Immature natural killer cell (primary cell): ENCODE measurements around the gene RXFP3. TPM values are rescaled to one million over a fixed set of nuclear protein-coding genes. Genes with fewer than 3 reads are reported as not detected.
"Not testable (repeated sequence)": the region's sequence is repeated elsewhere in the genome, so short reads cannot be mapped to it uniquely, and the experiment has no call there.

Source experiments
- DNase-seq, 3 donors: peaks; one replicate each; pipeline ENCODE4 v3.0.0; 2022; ENCODE audit warnings: mixed read lengths in 1 of 3
- H3K27ac Mint-ChIP-seq, 6 donors: one replicate each; pipeline ENCODE4 v1.8.0; 2020; ENCODE audit warnings: mixed read lengths in 6 of 6, mild to moderate bottlenecking in 5 of 6, inconsistent platforms in 4 of 6, moderate library complexity in 3 of 6
- H3K27me3 Mint-ChIP-seq, 3 donors: one replicate each; pipeline ENCODE4 v1.8.0; 2020 to 2021; ENCODE audit warnings: low read depth in 3 of 3, mild to moderate bottlenecking in 3 of 3, mixed read lengths in 3 of 3, moderate library complexity in 3 of 3, inconsistent platforms in 1 of 3
- H3K36me3 Mint-ChIP-seq, 3 donors: one replicate each; pipeline ENCODE4 v1.8.0; 2020; ENCODE audit warnings: mixed read lengths in 3 of 3, inconsistent platforms in 2 of 3, mild to moderate bottlenecking in 2 of 3
- H3K4me1 Mint-ChIP-seq, 2 donors: one replicate each; pipeline ENCODE4 v1.8.0; 2020; ENCODE audit warnings: inconsistent platforms in 2 of 2, mild to moderate bottlenecking in 2 of 2, mixed read lengths in 2 of 2, moderate library complexity in 1 of 2
- H3K4me3 Mint-ChIP-seq, 5 donors: one replicate each; pipeline ENCODE4 v1.8.0; 2020; ENCODE audit warnings: mild to moderate bottlenecking in 5 of 5, mixed read lengths in 5 of 5, inconsistent platforms in 3 of 5, moderate library complexity in 3 of 5
- H3K9me3 Mint-ChIP-seq, 6 donors: one replicate each; pipeline ENCODE4 v1.8.0; 2020; ENCODE audit warnings: mild to moderate bottlenecking in 6 of 6, mixed read lengths in 6 of 6, inconsistent platforms in 4 of 6, moderate library complexity in 3 of 6
- polyA plus RNA-seq, 3 donors: library from polyadenylated mRNA; unstranded; fragments of 300-500 nt; fragmentation: Illumina TruSeq; gene quantifications; one replicate each; pipeline ENCODE4 v1.2.3, GENCODE V29; 2021

The RXFP3 gene
- polyA plus RNA-seq, 3 donors from 2014 or later, result not detected

- Mint-ChIP-seq H3K27me3 (peaks cover 6 to 12% (median 7%) of the 10 kb centered on the region in 3 donors), H3K9me3 (no peaks in the 10 kb centered on the region), H3K4me1 (no peaks in the 10 kb centered on the region), H3K36me3 (no peaks in the 10 kb centered on the region), H3K4me3 (no peak overlapping the region), H3K27ac (no peak overlapping the region)
- DNase-seq, result no peak
These were observed 3.5 kb downstream of the RXFP3 start for GRCh38 chr5:33939556-33940262.

- H3K36me3 Mint-ChIP-seq, result no peaks in the 10 kb centered on the region
These were observed 4.9 kb downstream of the RXFP3 start for GRCh38 chr5:33941090-33941489.

GRCh38 chr5:33944543-33945132 lies 8.5 kb downstream of the RXFP3 start:
- Mint-ChIP-seq H3K9me3 (no peaks in the 10 kb centered on the region), H3K27ac (no peak overlapping the region), H3K36me3 (no peaks in the 10 kb centered on the region), H3K4me1 (no peaks in the 10 kb centered on the region), H3K4me3 (no peak overlapping the region), H3K27me3 (peaks cover 0 to 7% (median 5%) of the 10 kb centered on the region in 3 donors)
- DNase-seq, result no peak

More at GRCh38 chr5:33941090-33941489, 4.9 kb downstream of the RXFP3 start:
- H3K27ac Mint-ChIP-seq, result no peak overlapping the region
- no peaks in the 10 kb centered on the region for H3K9me3 Mint-ChIP-seq
- no peak for DNase-seq
- H3K4me3 Mint-ChIP-seq, result no peak overlapping the region
- no peaks in the 10 kb centered on the region for H3K4me1 Mint-ChIP-seq
- H3K27me3 Mint-ChIP-seq, result peaks cover 4 to 12% (median 7%) of the 10 kb centered on the region in 3 donors

- H3K4me3 Mint-ChIP-seq, H3K27me3 Mint-ChIP-seq, H3K9me3 Mint-ChIP-seq, H3K4me1 Mint-ChIP-seq, DNase-seq, H3K36me3 Mint-ChIP-seq, H3K27ac Mint-ChIP-seq: not testable (repeated sequence)
These were observed 16.0 kb downstream of the RXFP3 start for GRCh38 chr5:33952175-33952574.

- Mint-ChIP-seq H3K4me3 (no peak overlapping the region), H3K27ac (no peak overlapping the region)
These were observed 21.5 kb downstream of the RXFP3 start for GRCh38 chr5:33957577-33958150.

GRCh38 chr5:33958176-33958575 lies 22.0 kb downstream of the RXFP3 start:
- Mint-ChIP-seq H3K9me3 (peaks cover 0 to 8% (median under 1%) of the 10 kb centered on the region in 6 donors), H3K36me3 (no peaks in the 10 kb centered on the region), H3K27ac (no peak overlapping the region), H3K27me3 (peaks cover 0 to 2% (median 2%) of the 10 kb centered on the region in 3 donors), H3K4me3 (no peak overlapping the region), H3K4me1 (no peaks in the 10 kb centered on the region)
- DNase-seq, result no peak

More at GRCh38 chr5:33957577-33958150, 21.5 kb downstream of the RXFP3 start:
- H3K4me1 Mint-ChIP-seq, result no peaks in the 10 kb centered on the region
- peaks cover 0 to 2% (median 2%) of the 10 kb centered on the region in 3 donors for H3K27me3 Mint-ChIP-seq
- no peak for DNase-seq
- H3K9me3 Mint-ChIP-seq, result peaks cover 0 to 8% (median under 1%) of the 10 kb centered on the region in 6 donors
- H3K36me3 Mint-ChIP-seq, result no peaks in the 10 kb centered on the region

- Mint-ChIP-seq H3K27me3 (peaks cover 0 to 3% (median 2%) of the 10 kb centered on the region in 3 donors), H3K9me3 (no peaks in the 10 kb centered on the region), H3K4me1 (peaks cover 5 to 6% of the 10 kb centered on the region in 2 donors), H3K4me3 (no peak overlapping the region), H3K36me3 (no peaks in the 10 kb centered on the region), H3K27ac (no peak overlapping the region)
- DNase-seq, result no peak
These were observed 28.0 kb downstream of the RXFP3 start for GRCh38 chr5:33964132-33964700.

GRCh38 chr5:33966805-33967204 lies 30.6 kb downstream of the RXFP3 start:
- peaks cover 5 to 6% of the 10 kb centered on the region in 2 donors for H3K4me1 Mint-ChIP-seq
- H3K9me3 Mint-ChIP-seq, result no peaks in the 10 kb centered on the region
- DNase-seq, result no peak
- H3K27ac Mint-ChIP-seq, result no peak overlapping the region
- H3K27me3 Mint-ChIP-seq, result peaks cover 0 to 5% (median 2%) of the 10 kb centered on the region in 3 donors
- no peak overlapping the region for H3K4me3 Mint-ChIP-seq
- H3K36me3 Mint-ChIP-seq, result no peaks in the 10 kb centered on the region

GRCh38 chr5:33968211-33969005 lies 32.2 kb downstream of the RXFP3 start:
- peaks cover 5 to 6% of the 10 kb centered on the region in 2 donors for H3K4me1 Mint-ChIP-seq
- H3K4me3 Mint-ChIP-seq, result no peak overlapping the region
- no peaks in the 10 kb centered on the region for H3K9me3 Mint-ChIP-seq
- H3K36me3 Mint-ChIP-seq, result no peaks in the 10 kb centered on the region
- H3K27me3 Mint-ChIP-seq, result peaks cover 0 to 5% (median 2%) of the 10 kb centered on the region in 3 donors
- no peak for DNase-seq
- H3K27ac Mint-ChIP-seq, result no peak overlapping the region

- DNase-seq, result peak in 1 of 3 donors; percentile 3
- Mint-ChIP-seq H3K27ac (no peak overlapping the region), H3K36me3 (no peaks in the 10 kb centered on the region), H3K9me3 (no peaks in the 10 kb centered on the region), H3K4me3 (no peak overlapping the region), H3K27me3 (peaks cover 0 to 7% (median 2%) of the 10 kb centered on the region in 3 donors), H3K4me1 (peaks cover 2 to 3% of the 10 kb centered on the region in 2 donors)
These were observed 33.6 kb downstream of the RXFP3 start for GRCh38 chr5:33969572-33970452.

GRCh38 chr5:33973271-33973670 lies 37.1 kb downstream of the RXFP3 start:
- no peak for DNase-seq
- Mint-ChIP-seq H3K4me3 (no peak overlapping the region), H3K9me3 (no peaks in the 10 kb centered on the region), H3K27me3 (peaks cover 0 to 7% (median 2%) of the 10 kb centered on the region in 3 donors), H3K27ac (no peak overlapping the region), H3K4me1 (no peaks in the 10 kb centered on the region), H3K36me3 (peaks cover 0 to 3% (median 0%) of the 10 kb centered on the region in 3 donors)

GRCh38 chr5:33975852-33976251 lies 39.7 kb downstream of the RXFP3 start:
- H3K9me3 Mint-ChIP-seq, result no peaks in the 10 kb centered on the region

More at GRCh38 chr5:33975852-33976251, 39.7 kb downstream of the RXFP3 start:
- Mint-ChIP-seq H3K27ac (no peak overlapping the region), H3K27me3 (peaks cover 2 to 4% (median 3%) of the 10 kb centered on the region in 3 donors), H3K4me3 (no peak overlapping the region), H3K36me3 (peaks cover 0 to 3% (median 0%) of the 10 kb centered on the region in 3 donors), H3K4me1 (no peaks in the 10 kb centered on the region)
- no peak for DNase-seq
